ENCODE results near the gene AKNA. TPM values are rescaled to one million over a fixed set of nuclear protein-coding genes. Genes with fewer than 3 reads are reported as not detected.

The AKNA gene
- total RNA-seq, 1 experiment from 2014 or later = 29.3 TPM

DNA sequence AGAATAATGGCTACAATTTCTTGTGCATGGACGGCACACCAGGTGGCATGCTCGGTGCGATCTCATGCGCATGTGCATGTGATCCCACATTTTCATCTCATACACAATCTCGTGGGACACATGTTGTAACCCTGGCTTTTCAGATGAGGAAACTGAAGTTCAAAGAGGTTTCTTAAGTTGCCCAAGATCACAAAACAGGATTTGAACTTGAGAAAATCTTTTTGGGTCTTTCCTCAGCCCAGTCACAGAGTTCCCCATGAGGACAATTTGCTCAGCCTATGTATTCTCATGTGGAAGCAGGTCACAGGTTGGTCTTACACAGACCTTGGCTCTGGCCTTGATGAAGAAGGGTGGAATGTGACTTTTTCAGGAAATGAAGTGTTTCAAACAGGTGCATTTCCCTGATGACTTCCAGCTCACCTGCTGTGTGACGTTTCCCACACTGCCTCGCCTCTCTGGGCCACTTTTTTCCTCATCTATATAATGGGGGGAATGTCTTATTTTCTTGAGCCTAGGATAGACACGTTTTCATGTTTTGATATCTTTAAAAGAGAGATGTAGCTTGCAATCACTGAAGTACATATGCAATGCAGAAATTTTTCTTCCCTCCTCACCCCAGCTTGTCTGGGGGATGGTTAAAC lies 71.9 kb downstream of the AKNA start:
- DNase-seq (ENCODE audit: low spot score) = no peak
- TF ChIP-seq CBFB (CRISPR knock-in tag; IDR thresholded peaks at IDR 0.05; ENCODE audit: low read depth) = no peak
- TF ChIP-seq, protein P1, sequence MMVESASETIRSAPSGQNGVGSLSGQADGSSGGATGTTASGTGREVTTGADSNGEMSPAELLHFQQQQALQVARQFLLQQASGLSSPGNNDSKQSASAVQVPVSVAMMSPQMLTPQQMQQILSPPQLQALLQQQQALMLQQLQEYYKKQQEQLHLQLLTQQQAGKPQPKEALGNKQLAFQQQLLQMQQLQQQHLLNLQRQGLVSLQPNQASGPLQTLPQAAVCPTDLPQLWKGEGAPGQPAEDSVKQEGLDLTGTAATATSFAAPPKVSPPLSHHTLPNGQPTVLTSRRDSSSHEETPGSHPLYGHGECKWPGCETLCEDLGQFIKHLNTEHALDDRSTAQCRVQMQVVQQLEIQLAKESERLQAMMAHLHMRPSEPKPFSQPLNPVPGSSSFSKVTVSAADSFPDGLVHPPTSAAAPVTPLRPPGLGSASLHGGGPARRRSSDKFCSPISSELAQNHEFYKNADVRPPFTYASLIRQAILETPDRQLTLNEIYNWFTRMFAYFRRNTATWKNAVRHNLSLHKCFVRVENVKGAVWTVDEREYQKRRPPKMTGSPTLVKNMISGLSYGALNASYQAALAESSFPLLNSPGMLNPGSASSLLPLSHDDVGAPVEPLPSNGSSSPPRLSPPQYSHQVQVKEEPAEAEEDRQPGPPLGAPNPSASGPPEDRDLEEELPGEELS (CRISPR knock-in tag; IDR thresholded peaks at IDR 0.05) = no peak
- TF ChIP-seq NR2C2 (CRISPR knock-in tag; IDR thresholded peaks at IDR 0.05) = no peak
- TF ChIP-seq, protein P2, sequence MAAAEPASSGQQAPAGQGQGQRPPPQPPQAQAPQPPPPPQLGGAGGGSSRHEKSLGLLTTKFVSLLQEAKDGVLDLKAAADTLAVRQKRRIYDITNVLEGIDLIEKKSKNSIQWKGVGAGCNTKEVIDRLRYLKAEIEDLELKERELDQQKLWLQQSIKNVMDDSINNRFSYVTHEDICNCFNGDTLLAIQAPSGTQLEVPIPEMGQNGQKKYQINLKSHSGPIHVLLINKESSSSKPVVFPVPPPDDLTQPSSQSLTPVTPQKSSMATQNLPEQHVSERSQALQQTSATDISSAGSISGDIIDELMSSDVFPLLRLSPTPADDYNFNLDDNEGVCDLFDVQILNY (CRISPR knock-in tag; IDR thresholded peaks at IDR 0.05) = no peak
- TF ChIP-seq, protein P3, sequence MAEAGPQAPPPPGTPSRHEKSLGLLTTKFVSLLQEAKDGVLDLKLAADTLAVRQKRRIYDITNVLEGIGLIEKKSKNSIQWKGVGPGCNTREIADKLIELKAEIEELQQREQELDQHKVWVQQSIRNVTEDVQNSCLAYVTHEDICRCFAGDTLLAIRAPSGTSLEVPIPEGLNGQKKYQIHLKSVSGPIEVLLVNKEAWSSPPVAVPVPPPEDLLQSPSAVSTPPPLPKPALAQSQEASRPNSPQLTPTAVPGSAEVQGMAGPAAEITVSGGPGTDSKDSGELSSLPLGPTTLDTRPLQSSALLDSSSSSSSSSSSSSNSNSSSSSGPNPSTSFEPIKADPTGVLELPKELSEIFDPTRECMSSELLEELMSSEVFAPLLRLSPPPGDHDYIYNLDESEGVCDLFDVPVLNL (CRISPR knock-in tag; IDR thresholded peaks at IDR 0.05; ENCODE audit: borderline replicate concordance, low read depth) = no peak
- no peak for TF ChIP-seq ETV6 (CRISPR knock-in tag; IDR thresholded peaks at IDR 0.05)
- no peak for TF ChIP-seq MYBL2 (CRISPR knock-in tag; IDR thresholded peaks at IDR 0.05)
- POLR2A ChIA-PET = no interaction called here
- no peak for ATAC-seq
- 0 out of 2 replicates have a peak, but pooled peaks cover 3% of the 10 kb centered on the region for H3K4me1 Mint-ChIP-seq
- no peak overlapping the region for H3K4me3 Mint-ChIP-seq
- H3K9me3 Mint-ChIP-seq = peaks cover 5% of the 10 kb centered on the region; the same call in 1 of the 2 replicates
- H3K36me3 Mint-ChIP-seq = no peaks in the 10 kb centered on the region
- H3K27me3 Mint-ChIP-seq (ENCODE audit: low read depth) = peaks cover 5% of the 10 kb centered on the region
- no peak overlapping the region for H3K27ac Mint-ChIP-seq
- CTCF ChIA-PET = interaction anchor here (1.5 to 2.1 kb wide), 2 partner anchors 208 to 233 kb away, joined by 7 read pairs; no protein-coding TSS in a partner anchor

DNA sequence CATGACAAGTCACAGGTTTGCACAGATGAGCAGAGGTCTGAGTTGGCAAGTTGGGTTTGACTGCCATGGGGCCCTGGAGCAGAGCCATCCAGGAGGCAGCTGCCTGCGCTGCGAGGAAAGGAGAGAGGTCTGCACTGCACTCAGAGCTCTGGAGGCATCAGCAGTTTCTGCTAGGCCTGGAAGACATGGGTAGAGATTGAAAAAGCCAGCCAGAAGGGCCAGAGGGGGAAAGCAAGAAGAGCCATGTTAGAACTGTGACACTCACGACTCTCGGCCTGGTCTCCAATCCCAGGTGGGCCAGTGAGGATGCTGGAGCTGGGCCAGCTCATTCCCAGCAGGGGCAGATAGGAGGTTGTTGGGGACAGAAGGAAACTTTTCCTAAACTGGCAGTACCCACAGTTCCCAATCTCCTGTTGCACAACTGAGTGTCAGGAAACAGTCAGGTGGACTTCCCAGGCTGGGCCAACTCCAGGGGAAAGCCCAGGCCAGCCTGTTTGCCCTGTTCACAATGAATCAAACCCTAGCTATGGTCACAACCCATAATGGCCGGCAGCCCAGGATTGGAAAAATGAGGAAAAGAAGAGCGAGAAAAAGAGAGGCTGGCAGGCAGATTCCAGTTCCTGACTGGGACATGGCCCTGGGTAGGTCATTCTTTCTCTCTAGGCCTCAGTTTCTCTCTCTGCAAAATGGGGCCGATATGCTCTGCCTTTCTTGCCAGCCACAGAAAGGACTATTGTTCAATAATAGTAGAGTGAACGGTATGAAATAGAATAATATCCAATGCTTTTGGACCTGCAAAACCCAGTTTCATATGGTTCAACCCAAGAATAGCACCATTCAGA lies 72.7 kb downstream of the AKNA start:
- H3K9me3 Mint-ChIP-seq = peaks cover 5% of the 10 kb centered on the region; the same call in 1 of the 2 replicates
- DNase-seq (ENCODE audit: low spot score) (no peak), ATAC-seq (no peak)
- POLR2A ChIA-PET = no interaction called here
- H3K27ac Mint-ChIP-seq = no peak overlapping the region
- peaks cover 5% of the 10 kb centered on the region for H3K27me3 Mint-ChIP-seq (ENCODE audit: low read depth)
- 0 out of 2 replicates have a peak, but pooled peaks cover 3% of the 10 kb centered on the region for H3K4me1 Mint-ChIP-seq
- no peak overlapping the region for H3K4me3 Mint-ChIP-seq
- CTCF ChIA-PET = interaction anchor here (0.9 to 1.8 kb wide), 4 partner anchors 24 to 232 kb away, joined by 3 to 10 read pairs (median 6); no protein-coding TSS in a partner anchor
- H3K36me3 Mint-ChIP-seq = 0 out of 2 replicates have a peak, but pooled peaks cover 3% of the 10 kb centered on the region
- TF ChIP-seq CREM (CRISPR knock-in tag; IDR thresholded peaks at IDR 0.05) (no peak), ZNF396 (CRISPR knock-in tag; IDR thresholded peaks at IDR 0.05; ENCODE audit: borderline replicate concordance) (no peak), RELA (CRISPR knock-in tag; IDR thresholded peaks at IDR 0.05; ENCODE audit: borderline replicate concordance) (no peak), ZBTB21 (CRISPR knock-in tag; IDR thresholded peaks at IDR 0.05; ENCODE audit: borderline replicate concordance) (no peak), ZNF263 (CRISPR knock-in tag; IDR thresholded peaks at IDR 0.05; ENCODE audit: low read depth) (no peak), SMAD3 (CRISPR knock-in tag; IDR thresholded peaks at IDR 0.05; ENCODE audit: borderline replicate concordance) (no peak), NR1H2 (CRISPR knock-in tag; IDR thresholded peaks at IDR 0.05) (no peak)
- TF ChIP-seq, protein P4, sequence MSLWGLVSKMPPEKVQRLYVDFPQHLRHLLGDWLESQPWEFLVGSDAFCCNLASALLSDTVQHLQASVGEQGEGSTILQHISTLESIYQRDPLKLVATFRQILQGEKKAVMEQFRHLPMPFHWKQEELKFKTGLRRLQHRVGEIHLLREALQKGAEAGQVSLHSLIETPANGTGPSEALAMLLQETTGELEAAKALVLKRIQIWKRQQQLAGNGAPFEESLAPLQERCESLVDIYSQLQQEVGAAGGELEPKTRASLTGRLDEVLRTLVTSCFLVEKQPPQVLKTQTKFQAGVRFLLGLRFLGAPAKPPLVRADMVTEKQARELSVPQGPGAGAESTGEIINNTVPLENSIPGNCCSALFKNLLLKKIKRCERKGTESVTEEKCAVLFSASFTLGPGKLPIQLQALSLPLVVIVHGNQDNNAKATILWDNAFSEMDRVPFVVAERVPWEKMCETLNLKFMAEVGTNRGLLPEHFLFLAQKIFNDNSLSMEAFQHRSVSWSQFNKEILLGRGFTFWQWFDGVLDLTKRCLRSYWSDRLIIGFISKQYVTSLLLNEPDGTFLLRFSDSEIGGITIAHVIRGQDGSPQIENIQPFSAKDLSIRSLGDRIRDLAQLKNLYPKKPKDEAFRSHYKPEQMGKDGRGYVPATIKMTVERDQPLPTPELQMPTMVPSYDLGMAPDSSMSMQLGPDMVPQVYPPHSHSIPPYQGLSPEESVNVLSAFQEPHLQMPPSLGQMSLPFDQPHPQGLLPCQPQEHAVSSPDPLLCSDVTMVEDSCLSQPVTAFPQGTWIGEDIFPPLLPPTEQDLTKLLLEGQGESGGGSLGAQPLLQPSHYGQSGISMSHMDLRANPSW (CRISPR knock-in tag; conservative IDR thresholded peaks at IDR 0.05; ENCODE audit: low read depth) = no peak
- TF ChIP-seq, protein P5, sequence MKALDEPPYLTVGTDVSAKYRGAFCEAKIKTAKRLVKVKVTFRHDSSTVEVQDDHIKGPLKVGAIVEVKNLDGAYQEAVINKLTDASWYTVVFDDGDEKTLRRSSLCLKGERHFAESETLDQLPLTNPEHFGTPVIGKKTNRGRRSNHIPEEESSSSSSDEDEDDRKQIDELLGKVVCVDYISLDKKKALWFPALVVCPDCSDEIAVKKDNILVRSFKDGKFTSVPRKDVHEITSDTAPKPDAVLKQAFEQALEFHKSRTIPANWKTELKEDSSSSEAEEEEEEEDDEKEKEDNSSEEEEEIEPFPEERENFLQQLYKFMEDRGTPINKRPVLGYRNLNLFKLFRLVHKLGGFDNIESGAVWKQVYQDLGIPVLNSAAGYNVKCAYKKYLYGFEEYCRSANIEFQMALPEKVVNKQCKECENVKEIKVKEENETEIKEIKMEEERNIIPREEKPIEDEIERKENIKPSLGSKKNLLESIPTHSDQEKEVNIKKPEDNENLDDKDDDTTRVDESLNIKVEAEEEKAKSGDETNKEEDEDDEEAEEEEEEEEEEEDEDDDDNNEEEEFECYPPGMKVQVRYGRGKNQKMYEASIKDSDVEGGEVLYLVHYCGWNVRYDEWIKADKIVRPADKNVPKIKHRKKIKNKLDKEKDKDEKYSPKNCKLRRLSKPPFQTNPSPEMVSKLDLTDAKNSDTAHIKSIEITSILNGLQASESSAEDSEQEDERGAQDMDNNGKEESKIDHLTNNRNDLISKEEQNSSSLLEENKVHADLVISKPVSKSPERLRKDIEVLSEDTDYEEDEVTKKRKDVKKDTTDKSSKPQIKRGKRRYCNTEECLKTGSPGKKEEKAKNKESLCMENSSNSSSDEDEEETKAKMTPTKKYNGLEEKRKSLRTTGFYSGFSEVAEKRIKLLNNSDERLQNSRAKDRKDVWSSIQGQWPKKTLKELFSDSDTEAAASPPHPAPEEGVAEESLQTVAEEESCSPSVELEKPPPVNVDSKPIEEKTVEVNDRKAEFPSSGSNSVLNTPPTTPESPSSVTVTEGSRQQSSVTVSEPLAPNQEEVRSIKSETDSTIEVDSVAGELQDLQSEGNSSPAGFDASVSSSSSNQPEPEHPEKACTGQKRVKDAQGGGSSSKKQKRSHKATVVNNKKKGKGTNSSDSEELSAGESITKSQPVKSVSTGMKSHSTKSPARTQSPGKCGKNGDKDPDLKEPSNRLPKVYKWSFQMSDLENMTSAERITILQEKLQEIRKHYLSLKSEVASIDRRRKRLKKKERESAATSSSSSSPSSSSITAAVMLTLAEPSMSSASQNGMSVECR (CRISPR knock-in tag; IDR thresholded peaks at IDR 0.05; ENCODE audit: borderline replicate concordance) = no peak
- TF ChIP-seq, protein P6, sequence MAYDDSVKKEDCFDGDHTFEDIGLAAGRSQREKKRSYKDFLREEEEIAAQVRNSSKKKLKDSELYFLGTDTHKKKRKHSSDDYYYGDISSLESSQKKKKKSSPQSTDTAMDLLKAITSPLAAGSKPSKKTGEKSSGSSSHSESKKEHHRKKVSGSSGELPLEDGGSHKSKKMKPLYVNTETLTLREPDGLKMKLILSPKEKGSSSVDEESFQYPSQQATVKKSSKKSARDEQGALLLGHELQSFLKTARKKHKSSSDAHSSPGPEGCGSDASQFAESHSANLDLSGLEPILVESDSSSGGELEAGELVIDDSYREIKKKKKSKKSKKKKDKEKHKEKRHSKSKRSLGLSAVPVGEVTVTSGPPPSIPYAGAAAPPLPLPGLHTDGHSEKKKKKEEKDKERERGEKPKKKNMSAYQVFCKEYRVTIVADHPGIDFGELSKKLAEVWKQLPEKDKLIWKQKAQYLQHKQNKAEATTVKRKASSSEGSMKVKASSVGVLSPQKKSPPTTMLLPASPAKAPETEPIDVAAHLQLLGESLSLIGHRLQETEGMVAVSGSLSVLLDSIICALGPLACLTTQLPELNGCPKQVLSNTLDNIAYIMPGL (CRISPR knock-in tag; IDR thresholded peaks at IDR 0.05) = no peak
